NCI-H2107 (cell line): ENCODE measurements around the gene SEMA3D.

Experiments
- DNase-seq: peaks from one replicate; lab custom pipeline; 2025; lab: John Stamatoyannopoulos, UW

SEMA3D gene

GRCh38 chr7:85186521-85187241 is at the start of gene SEMA3D:
Gene SEMA3D, minus strand, starts transcription at chr7:85187056. Its CDS starts 65,165 bp downstream, at chr7:85121891.
- peak; percentile 85 for DNase-seq

GRCh38 chr7:85234730-85235129 is 47.9 kb upstream of the SEMA3D start:
- no peak for DNase-seq

DNA sequence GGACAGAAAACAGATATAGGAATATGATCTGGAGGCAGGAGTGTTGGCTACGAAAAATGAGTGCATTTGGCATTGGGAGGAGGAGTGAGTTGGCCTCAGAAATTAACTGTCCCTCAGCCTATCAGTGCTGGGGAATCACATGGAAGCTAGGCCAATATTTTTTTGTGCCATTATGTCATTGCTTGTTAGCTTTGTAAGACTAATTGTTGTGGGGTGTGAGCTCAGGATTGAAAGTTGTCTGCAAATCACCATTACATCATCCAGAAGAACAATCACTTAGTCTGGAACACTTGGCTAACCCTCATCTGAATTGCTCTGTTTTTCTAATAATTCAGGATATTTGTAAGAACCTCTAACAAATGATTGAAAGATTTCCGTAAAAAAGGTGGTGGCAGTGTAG is 45.2 kb upstream of the SEMA3D start:
- DNase-seq = no peak

- no peak for DNase-seq
These were observed 43.8 kb upstream of the SEMA3D start for GRCh38 chr7:85230623-85231022.

DNA sequence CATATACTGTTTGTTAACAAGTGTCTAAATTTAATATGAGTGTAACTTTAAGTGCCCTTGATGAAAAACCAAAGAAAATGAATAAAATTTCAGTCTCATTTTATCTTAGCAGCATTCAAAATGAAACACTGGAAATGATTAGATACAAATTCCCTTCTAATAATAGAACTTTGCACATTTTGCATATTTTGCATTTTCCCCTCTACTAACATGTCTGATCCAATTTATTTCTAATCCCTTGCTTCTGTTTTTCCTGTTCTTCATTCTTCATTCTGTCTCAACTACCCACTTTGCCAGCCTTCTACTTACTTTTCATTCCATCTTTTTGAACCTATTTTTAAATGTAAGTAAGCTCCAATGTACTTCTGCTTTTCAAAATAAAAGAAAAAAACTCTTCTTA is 42.7 kb upstream of the SEMA3D start:
- DNase-seq = no peak

- no peak for DNase-seq
These were observed 39.7 kb upstream of the SEMA3D start for GRCh38 chr7:85226361-85227085.

- DNase-seq = no peak
These were observed 37.3 kb upstream of the SEMA3D start for GRCh38 chr7:85224171-85224570.

DNA sequence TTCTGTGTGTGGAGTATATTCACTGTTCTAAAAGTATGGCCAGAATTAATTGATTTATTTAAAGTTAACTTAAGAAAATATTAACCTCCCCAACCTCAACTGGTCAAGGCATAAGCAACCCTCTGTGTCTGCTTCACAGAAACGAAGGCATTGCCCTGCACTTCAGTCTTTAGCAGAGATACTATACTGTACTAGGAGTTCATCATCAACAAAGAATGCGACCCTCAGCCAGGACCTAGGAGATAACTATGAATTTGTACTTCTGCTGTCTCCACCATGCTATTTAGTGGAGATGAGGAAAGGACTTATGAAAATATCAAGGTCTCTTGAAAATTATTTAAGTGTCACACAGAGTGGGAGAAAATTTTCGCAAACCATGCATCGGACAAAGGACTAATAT is 35.7 kb upstream of the SEMA3D start:
- DNase-seq = no peak

DNA sequence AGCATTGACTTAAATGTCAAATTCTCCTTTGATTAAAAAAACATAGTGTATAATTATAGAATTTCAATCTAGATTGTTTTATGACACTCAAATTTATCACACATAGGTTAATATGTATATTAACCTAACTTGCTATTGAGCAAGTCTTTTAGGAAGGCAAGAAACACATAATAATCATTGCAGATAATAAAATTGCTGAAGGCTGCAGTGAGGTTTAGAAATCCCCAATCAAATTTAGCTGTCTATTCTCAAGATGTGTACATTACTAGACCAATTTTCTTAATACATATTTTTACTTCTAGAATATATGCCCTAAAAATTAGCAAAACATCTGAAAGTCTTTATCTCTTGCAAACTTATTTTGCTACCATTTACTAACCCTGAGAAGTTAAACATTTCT is 34.9 kb upstream of the SEMA3D start:
- DNase-seq = no peak

DNA sequence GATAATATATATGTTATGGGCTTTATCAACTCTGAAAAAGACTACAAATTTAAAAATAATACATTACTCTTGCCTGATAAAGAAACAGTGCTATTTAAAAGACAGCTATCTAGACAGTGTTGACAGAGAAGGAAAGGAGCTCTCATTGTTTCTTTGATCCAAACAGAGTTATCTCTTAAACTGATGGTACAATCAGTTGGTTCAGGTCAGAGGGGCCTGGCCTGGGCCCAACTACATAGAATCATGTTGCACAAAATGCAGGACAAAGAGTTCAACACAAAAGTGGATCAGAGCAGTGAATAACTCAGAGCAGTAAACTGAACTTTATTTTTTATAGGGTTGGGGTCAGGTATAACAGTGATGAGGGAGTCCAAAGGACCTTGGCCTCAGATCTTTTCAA is 33.8 kb upstream of the SEMA3D start:
- DNase-seq = no peak

DNA sequence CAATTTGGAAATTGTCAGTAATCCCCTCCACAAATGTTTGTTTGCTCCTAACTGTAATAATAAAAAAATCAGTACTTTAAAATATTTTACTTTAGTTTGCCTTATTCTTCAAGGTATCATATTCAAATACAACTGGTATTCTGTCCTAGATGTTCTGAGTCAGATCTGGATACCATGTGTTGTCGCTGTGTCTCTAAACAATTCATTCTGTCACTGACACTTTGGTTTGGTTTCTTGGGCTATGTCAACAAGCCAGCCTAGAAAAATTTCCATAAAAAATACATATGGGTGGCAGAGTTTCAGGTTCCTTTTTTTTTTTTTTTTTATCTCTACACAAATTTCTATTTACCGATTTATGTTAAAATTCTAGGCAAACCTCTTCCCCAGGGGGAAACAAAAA is 33.2 kb upstream of the SEMA3D start:
- DNase-seq = no peak

DNA sequence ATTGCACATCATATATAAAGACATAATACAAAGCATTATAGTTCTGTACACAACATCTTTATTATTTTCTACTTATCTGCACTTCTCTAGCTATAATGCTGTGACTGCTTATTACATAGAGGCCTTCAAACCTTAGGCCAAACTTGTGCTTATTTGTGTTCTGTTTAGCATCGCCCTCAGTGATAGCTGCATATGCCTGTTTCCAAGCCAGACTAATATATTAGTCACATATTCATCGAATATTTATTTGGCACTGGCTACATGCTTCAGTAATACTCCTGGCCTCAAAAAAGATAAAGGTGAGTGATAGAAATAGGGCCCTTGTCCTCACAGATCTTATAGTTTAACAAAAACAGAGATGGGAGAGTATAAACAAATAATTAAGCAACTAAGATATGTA is 30.2 kb upstream of the SEMA3D start:
- DNase-seq = no peak

DNA sequence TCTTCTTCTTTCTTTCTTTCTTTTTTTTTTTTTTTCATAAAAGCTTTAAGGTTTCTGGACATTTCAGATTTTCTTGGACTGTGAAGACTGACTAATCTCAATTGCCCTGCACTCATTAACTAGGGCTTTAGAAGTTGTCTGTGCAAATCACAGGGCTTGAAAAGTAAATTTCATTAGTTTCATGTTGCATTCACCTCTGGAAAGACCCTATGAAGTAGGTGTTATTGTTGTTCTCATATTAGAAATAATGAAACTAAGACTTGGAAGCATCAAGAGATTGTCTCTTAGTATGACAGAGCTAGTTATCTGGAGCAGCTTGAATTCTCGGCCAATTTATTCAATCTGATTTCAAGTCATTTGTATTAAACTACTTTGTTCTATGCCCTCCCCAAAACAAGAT is 28.2 kb upstream of the SEMA3D start:
- no peak for DNase-seq

GRCh38 chr7:85213500-85213899 is 26.6 kb upstream of the SEMA3D start:
- DNase-seq = no peak

DNA sequence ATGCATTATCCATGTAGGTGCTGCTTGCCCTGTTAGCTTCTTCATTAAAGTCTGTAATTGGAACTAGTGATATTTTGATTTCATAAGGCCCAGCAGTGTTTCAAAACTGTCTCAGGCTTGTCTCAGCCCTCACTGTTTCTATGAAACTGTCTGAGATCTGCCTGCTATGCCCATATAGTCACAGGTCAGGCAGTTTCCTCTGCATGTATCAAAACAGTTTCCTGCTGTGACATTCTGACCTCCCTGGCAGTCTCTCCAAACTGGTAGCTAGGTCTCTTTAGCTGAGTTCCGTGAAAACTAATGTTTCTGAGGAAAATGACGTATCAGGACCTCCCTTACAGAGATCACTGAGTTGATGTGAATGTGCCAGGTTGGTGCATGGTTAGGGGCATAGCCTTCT is 18.9 kb upstream of the SEMA3D start:
- DNase-seq = no peak

DNA sequence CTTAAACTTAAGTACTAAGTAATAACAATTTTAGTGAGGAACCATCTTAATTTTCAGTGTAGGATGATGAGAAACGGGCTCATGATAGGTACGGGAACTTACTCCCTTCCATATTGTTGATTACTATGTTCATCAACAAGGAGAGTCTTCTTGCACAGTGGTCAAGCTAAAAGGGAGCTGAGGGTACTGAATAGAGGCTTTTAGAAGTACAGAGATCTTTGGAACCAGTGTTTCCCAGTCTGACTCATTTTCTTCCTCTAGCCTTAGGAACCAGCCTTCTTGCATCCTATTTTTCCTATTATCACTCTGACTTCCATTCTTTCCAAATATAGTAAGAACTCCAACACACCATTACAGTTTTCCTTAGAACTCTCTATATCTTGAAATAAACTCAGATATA is 17.6 kb upstream of the SEMA3D start:
- no peak for DNase-seq

GRCh38 chr7:85204061-85204460 is 17.2 kb upstream of the SEMA3D start:
- no peak for DNase-seq

GRCh38 chr7:85201209-85201608 is 14.4 kb upstream of the SEMA3D start:
- DNase-seq = no peak

DNA sequence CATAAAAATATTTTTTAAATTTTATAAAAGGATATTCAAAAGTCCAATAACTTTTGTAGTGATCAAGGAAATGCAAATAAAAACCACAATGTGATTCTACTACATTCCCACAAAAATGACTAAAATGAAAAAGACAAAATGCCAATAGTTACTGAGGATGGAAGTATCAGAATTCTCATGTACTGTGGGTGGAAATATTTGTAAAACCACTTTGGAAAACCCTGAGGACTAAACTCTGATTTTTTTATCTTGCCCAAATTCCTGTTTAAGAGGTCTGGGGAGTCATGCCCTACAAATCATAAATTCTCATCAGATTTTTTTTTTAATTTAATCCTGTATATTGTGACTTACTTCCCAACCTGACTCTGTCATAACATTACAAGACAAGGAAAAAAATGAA is 9.8 kb upstream of the SEMA3D start:
- DNase-seq = no peak

DNA sequence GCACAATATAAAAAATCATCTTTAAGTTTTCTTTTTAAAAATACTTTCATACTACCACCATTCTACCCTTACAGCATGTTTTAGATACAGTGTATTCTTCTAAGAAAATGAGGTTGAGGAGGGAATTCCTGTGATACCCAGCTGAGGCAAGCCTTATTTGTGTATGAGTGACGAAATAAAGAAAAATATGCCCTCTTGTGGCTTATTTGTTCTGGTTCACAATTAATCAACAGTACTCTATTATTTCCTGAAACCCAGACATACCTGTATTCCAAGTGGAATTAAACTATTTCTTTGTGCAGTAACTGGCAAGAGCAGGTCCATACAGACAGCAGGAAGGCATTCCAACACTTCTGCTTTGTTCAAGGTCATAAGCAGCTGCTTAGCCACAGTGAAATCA is 4.5 kb upstream of the SEMA3D start:
- no peak for DNase-seq

GRCh38 chr7:85186083-85186520 is 754 bp downstream of the SEMA3D start:
- no peak for DNase-seq

GRCh38 chr7:85185424-85186082 is 1.3 kb downstream of the SEMA3D start:
- DNase-seq = peak; percentile 30
